Endothelial cell of umbilical vein (primary cell): Measurements from ENCODE around the gene PYGB. TPM values are rescaled to one million over a fixed set of nuclear protein-coding genes. Genes with fewer than 3 reads are reported as not detected.

Experiments used
- BruUV-seq: library from RNA; stranded (reverse); fragments of 400-500 nt; replicated peaks from 2 replicates; lab custom pipeline; 2021; lab: Mats Ljungman, UMichigan
- CTCF ChIA-PET: fragments of 300-600, 350-600 bp; sonication (Branson Sonifier 250); formaldehyde crosslinking; loops from one replicate; lab custom pipeline; 2021; ENCODE audit warnings: antibody characterized with exemption, inconsistent platforms; lab: Charles Lee
- POLR2A ChIA-PET: fragments of 300-600, 350-600 bp; sonication (Branson Sonifier 250); formaldehyde crosslinking; loops from one replicate; lab custom pipeline; 2021; ENCODE audit warnings: antibody characterized with exemption, inconsistent platforms; lab: Charles Lee
- DNase-seq: peaks from one replicate; pipeline ENCODE4 v3.0.0-alpha.2; 2011; ENCODE audit warnings: low read depth, low spot score
- FAIRE-seq: peaks from 2 replicates; lab custom pipeline; 2011; peaks lifted over from hg19 to GRCh38; lab: Jason Lieb, UNC
- H2AFZ ChIP-seq: 2 replicates; pipeline ENCODE4 v1.6.0; 2012; ENCODE audit warnings: low read depth, low read length, control low read depth, inconsistent platforms
- H3K27ac ChIP-seq: 2 replicates; pipeline ENCODE4 v1.5.1; 2011; ENCODE audit warnings: low read depth, mild to moderate bottlenecking, control low read depth, low read length, moderate library complexity; ENCODE audit not compliant: insufficient read depth
- H3K27me3 ChIP-seq, 2 experiments: 2 replicates each; pipeline versions ENCODE4 v1.6.0 to v1.6.1; 2011; ENCODE audit warnings: low read length in 2 of 2, mixed read lengths in 1 of 2; ENCODE audit not compliant: control insufficient read depth in 2 of 2, insufficient read depth in 2 of 2
- H3K36me3 ChIP-seq, 2 experiments: 2 replicates in 1 of 2; 3 replicates in 1 of 2; pipeline ENCODE4 v1.5.1; 2011; ENCODE audit warnings: low read length in 2 of 2, mild to moderate bottlenecking in 1 of 2, moderate library complexity in 1 of 2; ENCODE audit not compliant: control insufficient read depth in 2 of 2, insufficient read depth in 2 of 2; ENCODE audit errors: extremely low read depth in 1 of 2
- H3K4me1 ChIP-seq: 3 replicates; pipeline ENCODE4 v1.5.1; 2011; ENCODE audit warnings: mild to moderate bottlenecking, low read length; ENCODE audit not compliant: control insufficient read depth, insufficient read depth; ENCODE audit errors: extremely low read depth
- H3K4me2 ChIP-seq: 2 replicates; pipeline ENCODE4 v1.6.1; 2011; ENCODE audit warnings: low read length, control low read depth, mixed read lengths; ENCODE audit not compliant: insufficient read depth
- H3K4me3 ChIP-seq, 3 experiments: fragments of 200-600 bp in 1 of 3; sonication (generic), shearing (Covaris generic) in 1 of 3; replicated peaks in 1 of 3; 2 replicates each; pipeline ENCODE4 v1.5.1; 2011 to 2016; ENCODE audit warnings: control low read depth in 3 of 3, low read length in 3 of 3, mild to moderate bottlenecking in 2 of 3, inconsistent platforms in 1 of 3, low read depth in 1 of 3, moderate library complexity in 1 of 3; ENCODE audit not compliant: insufficient read depth in 1 of 3
- H3K79me2 ChIP-seq: 2 replicates; pipeline ENCODE4 v1.6.0; 2012; ENCODE audit warnings: low read length, inconsistent platforms; ENCODE audit not compliant: control insufficient read depth, insufficient read depth
- H3K9ac ChIP-seq: replicated peaks from 2 replicates; pipeline ENCODE3; 2011; ENCODE audit warnings: low read length, control low read depth; ENCODE audit not compliant: insufficient read depth; ENCODE audit errors: extremely low read depth
- H3K9me1 ChIP-seq: replicated peaks from 3 replicates; pipeline ENCODE4 v1.6.0; 2011; ENCODE audit warnings: mild to moderate bottlenecking, low read length; ENCODE audit not compliant: control insufficient read depth, insufficient read depth; ENCODE audit errors: extremely low read depth
- H3K9me3 ChIP-seq: replicated peaks from 2 replicates; pipeline ENCODE4 v1.5.1; 2012; ENCODE audit warnings: low read length, inconsistent platforms; ENCODE audit not compliant: control insufficient read depth, insufficient read depth
- H4K20me1 ChIP-seq: replicated peaks from 2 replicates; pipeline ENCODE3; 2011; ENCODE audit warnings: mild to moderate bottlenecking, low read length; ENCODE audit not compliant: control insufficient read depth, insufficient read depth; ENCODE audit errors: extremely low read depth
- EZH2 ChIP-seq: IDR thresholded peaks from 2 replicates; pipeline ENCODE4 v1.6.1; 2012; ENCODE audit warnings: borderline replicate concordance, low read depth, mild to moderate bottlenecking, moderate library complexity, low read length, inconsistent platforms; ENCODE audit not compliant: severe bottlenecking
- GATA2 ChIP-seq: IDR thresholded peaks from 2 replicates; pipeline ENCODE4 v1.7.0; 2011; ENCODE audit warnings: low read depth, mild to moderate bottlenecking, moderate library complexity, mixed read lengths, low read length; ENCODE audit not compliant: insufficient read length, insufficient read depth
- dilution Hi-C: fragments of 300-500 bp; cut with MboI; formaldehyde crosslinking; loops from one replicate; pipeline ENCODE4 v1.15.0; 2019; ENCODE audit warnings: low sequenced_read_pairs; ENCODE audit not compliant: extremely low pct_ligation_motif_present
- intact Hi-C: fragments of 100-400 bp; cut with micrococcal nuclease; formaldehyde crosslinking; loops from one replicate; pipeline ENCODE4 v1.10.0; 2022
- polyA plus RNA-seq, 4 experiments: library from polyadenylated mRNA; depleted of rRNA in 3 of 4; stranded (reverse) in 3 of 4; unstranded in 1 of 4; fragments of >200 nt; gene quantifications; 2 replicates each; pipeline versions ENCODE4 v1.2.1 to v1.2.3, GENCODE V29; 2011 to 2012; ENCODE audit warnings: missing spikeins in 1 of 4
- total RNA-seq: library from RNA; stranded (reverse); gene quantifications from 2 replicates; pipeline ENCODE4 v1.2.3, GENCODE V29; 2021
- TF ChIP-seq, protein P1 (sequence below): IDR thresholded peaks from 2 replicates; pipeline ENCODE4 v1.6.1; 2011; ENCODE audit not compliant: insufficient read depth, insufficient read length
- TF ChIP-seq, protein P2 (sequence below), 2 donors: IDR thresholded peaks; 1 replicate in 1 of 2; 2 replicates in 1 of 2; pipeline ENCODE4 v1.5.1; 2011; ENCODE audit warnings: low read length in 2 of 2, mild to moderate bottlenecking in 2 of 2, moderate library complexity in 2 of 2, control low read depth in 1 of 2, inconsistent platforms in 1 of 2, low read depth in 1 of 2; ENCODE audit not compliant: insufficient read depth in 1 of 2; ENCODE audit errors: extremely low read depth in 1 of 2

PYGB gene
- total and polyA plus RNA-seq, 2 donors (not counting 3 experiments of a cell fraction or from before 2014, with no cell fraction given) = 36.1 to 60.2 TPM

DNA sequence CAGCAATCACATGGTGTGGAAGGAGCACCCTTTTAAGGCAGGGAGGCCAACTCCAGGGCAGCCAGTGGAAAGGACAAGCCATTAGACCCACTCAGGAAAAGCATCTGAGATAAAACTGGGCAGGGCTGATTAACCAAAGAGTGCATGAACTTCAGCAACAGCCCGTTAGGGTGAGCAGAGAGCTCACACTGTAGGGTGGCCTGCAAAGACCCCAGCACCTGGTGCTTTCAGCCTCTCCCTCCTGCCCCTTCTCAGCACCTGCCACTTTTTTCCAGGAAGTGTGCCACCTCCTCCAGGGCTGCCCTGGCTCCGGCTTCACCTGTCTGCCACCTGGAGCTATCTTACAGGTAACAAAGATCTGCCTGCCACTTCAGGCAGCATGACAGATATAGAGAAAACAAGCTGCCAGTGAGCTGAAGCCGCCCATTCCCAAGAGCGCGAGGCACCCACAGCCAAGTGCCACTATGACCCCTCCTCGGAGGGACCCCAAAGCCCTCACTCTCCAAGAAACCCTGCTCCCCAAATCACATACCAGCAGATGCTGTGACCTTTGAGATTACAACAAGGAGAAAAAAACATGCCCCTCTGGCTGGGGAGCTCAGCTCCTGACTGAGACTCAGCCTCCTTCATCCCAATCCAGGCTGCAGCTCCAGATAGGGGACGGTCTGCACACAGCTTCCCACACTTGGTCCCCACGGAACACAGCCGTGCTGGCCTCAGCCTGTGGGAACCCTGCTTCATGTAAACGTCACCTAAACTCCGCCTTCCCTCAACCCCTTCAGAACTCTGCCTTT, 71.6 kb downstream of the PYGB start:
- POLR2A ChIA-PET = no interaction called here
- dilution Hi-C loops = no loop called here

More for the DNA sequence above, 71.6 kb downstream of the PYGB start:
- H3K36me3 ChIP-seq = peaks cover 0 to 1% of the 10 kb centered on the region in 2 experiments
- H3K79me2 ChIP-seq = no peaks in the 10 kb centered on the region
- FAIRE-seq = no peak
- H2AFZ ChIP-seq = no peak overlapping the region
- H3K27me3 ChIP-seq = no peaks in the 10 kb centered on the region
- H3K4me1 ChIP-seq = no peaks in the 10 kb centered on the region
- H3K27ac ChIP-seq = no peak overlapping the region
- BruUV-seq = no TSS peak
- H3K4me2 ChIP-seq = no peak overlapping the region
- no peak for DNase-seq
- TF ChIP-seq, protein P1, sequence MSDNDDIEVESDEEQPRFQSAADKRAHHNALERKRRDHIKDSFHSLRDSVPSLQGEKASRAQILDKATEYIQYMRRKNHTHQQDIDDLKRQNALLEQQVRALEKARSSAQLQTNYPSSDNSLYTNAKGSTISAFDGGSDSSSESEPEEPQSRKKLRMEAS = no peak
- no peak for TF ChIP-seq EZH2
- no peak for TF ChIP-seq GATA2
- TF ChIP-seq, protein P2, sequence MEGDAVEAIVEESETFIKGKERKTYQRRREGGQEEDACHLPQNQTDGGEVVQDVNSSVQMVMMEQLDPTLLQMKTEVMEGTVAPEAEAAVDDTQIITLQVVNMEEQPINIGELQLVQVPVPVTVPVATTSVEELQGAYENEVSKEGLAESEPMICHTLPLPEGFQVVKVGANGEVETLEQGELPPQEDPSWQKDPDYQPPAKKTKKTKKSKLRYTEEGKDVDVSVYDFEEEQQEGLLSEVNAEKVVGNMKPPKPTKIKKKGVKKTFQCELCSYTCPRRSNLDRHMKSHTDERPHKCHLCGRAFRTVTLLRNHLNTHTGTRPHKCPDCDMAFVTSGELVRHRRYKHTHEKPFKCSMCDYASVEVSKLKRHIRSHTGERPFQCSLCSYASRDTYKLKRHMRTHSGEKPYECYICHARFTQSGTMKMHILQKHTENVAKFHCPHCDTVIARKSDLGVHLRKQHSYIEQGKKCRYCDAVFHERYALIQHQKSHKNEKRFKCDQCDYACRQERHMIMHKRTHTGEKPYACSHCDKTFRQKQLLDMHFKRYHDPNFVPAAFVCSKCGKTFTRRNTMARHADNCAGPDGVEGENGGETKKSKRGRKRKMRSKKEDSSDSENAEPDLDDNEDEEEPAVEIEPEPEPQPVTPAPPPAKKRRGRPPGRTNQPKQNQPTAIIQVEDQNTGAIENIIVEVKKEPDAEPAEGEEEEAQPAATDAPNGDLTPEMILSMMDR (IDR thresholded peaks at IDR 0.05; ENCODE audit: extremely low read depth in 1 of 2, insufficient read depth in 1 of 2, low read depth in 1 of 2, low read length in 2 of 2) = no peak
- H3K4me3 ChIP-seq = no peak overlapping the region
- no peaks in the 10 kb centered on the region for H3K9me3 ChIP-seq
- CTCF ChIA-PET = interaction anchor here (1.2 to 3.6 kb wide), 3 partner anchors 17 to 80 kb away, joined by 3 to 12 read pairs (median 4); no protein-coding TSS in a partner anchor
- H3K9ac ChIP-seq = no peak overlapping the region
- intact Hi-C loops = no loop called here
- H3K9me1 ChIP-seq = no peaks in the 10 kb centered on the region
- H4K20me1 ChIP-seq = no peaks in the 10 kb centered on the region
